CD4-positive, alpha-beta T cell treated with Interleukin-15 for 1 hour (primary cell): ENCODE measurements around the gene RANBP17.

ENCODE experiments used
- DNase-seq: peaks from one replicate; pipeline ENCODE4 v3.0.0-alpha.2; 2020

RANBP17 gene

DNA sequence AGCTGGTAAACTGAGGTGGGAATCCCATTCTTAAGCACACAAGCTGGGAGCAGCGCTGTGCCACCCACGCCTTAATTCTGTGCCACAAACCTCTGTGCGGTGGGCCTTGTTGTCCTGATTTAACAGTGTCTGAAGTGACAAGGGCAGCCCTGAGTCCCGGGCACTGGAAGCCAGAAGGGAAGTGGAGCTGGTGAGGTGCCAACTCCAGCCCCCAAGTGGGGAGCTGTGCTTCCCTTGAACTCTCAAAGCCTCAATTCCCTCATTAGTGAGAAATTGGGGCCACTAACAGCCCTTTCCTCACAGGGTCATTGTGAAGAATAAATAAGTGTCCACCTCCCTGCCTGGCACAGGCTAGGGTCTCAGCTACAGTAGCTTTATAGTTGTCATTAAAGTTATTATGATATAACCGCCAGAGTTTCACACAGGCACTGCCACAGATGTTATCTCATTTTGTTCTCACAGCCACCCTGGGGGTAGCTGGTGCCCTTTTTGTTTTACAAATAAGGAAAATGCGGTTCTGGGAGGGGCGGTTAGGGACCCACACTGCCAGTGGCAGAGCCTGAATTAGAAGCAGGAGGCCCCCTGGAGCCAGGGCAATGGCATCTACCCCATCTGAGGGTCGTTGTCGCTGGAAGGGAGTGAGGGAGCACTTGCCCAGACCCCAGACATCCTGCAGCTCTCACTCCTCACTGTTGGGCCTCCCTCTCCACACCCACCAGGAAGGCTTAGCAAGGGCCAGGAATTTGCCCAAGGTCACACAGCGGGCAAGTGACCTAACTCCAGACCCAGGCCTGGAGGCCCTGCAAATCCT lies 445.2 kb downstream of the RANBP17 start:
- no peak for DNase-seq

DNA sequence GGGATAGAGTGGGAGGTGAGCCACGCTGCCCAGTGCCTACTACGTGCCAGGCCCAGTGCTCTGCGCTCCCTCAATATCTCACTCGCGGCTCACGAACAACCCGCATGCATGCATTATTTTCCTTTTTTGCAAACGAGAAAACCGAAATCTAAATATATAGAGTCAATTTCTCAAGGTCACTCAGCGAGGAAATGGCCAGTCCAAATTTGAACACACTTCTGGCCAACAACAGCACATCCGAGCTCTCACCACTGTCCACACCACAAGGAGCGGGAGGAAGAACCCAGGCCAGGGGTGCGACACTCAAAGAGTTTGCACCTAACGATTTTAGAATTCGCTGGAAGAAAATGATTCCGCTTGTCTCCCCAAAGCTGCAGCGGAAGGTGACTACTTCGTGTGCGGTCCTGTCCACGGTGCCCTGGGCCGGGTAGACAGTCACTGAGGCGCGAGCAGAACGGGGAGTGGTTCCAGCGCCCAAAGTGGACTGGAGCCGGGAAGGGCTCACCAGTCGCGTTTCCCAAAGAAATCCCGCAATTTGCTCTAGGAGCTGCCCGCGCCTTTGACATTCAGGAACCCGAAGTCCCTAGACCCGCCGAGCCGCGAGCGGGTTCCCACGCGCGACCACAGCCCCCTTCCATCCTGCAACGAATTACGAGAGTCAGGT lies 446.1 kb downstream of the RANBP17 start:
- DNase-seq: no peak

DNA sequence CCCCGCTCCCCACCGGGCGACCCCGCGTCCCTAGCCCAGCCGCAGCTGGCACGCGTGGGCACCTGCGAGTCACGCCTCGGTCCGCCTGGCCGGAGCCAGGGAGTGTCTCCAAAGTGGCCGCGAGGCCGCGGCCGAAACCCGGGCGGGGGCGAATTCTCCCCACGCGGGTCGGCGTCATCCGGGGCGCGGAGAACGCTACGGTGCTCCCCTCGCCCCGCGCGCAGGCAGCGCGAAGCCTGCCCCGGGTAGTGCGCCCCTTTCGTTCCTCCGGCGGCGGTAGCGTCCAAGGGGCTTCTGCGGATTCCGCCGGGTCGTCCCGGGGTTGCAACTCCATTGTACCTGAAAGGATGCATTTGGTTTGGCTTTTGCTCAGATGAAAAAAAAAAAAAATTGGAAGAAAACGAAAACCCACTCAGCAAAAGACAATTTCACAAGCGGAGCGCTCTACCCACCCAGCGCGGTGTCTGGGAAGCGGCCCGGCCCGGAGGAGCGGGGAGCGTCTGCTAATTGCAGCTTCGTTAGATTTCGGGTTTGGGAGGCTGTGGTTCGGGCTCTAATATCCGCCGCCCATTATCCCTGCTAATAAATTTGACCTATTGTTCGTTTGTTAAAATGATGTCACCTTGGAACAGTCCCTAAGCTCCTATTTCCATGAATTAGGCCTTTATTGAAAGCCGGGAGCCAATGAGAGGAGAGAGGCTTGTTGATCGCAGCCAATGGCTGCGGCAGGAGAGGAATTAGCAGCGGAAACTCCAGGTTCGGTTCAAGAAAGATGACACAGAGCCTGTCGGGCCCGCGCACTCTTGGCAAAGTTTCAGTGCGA lies 446.8 kb downstream of the RANBP17 start, which contains the start of gene TLX3:
TLX3 (plus strand) TSS at position 796 of the 823 bp plus-strand sequence. CDS start 118 bp downstream, outside the sequence.
- DNase-seq: no peak

DNA sequence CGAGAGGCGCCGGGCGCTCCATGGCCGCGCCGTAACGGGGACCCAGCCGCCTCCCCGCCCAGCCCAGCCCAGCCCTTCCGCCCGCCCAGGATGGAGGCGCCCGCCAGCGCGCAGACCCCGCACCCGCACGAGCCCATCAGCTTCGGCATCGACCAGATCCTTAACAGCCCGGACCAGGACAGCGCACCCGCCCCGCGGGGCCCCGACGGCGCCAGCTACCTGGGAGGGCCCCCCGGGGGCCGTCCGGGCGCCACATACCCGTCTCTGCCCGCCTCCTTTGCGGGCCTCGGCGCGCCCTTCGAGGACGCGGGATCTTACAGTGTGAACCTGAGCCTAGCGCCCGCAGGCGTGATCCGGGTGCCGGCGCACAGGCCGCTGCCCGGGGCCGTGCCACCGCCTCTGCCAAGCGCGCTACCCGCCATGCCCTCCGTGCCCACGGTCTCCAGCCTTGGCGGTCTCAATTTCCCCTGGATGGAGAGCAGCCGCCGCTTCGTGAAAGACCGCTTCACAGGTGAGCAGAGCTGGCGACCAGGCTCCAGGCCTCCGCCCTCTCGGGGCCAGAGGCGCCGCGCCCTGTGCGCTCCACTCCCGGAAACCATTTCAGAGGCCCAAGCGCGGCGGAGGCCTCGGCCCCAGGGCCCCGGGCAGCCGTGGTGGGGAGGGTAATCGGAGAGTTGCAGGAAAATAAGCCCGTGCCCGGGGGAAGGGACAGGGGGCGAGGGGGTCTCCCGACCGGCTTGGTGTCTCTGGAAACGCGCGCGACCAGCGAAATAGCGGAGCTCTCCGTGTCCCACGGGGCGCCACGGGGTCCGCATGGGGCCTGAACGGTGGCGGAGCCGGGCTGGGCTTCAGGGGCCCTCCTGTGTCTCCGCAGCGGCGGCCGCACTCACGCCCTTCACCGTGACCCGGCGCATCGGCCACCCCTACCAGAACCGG lies 447.7 kb downstream of the RANBP17 start:
- no peak for DNase-seq

DNA sequence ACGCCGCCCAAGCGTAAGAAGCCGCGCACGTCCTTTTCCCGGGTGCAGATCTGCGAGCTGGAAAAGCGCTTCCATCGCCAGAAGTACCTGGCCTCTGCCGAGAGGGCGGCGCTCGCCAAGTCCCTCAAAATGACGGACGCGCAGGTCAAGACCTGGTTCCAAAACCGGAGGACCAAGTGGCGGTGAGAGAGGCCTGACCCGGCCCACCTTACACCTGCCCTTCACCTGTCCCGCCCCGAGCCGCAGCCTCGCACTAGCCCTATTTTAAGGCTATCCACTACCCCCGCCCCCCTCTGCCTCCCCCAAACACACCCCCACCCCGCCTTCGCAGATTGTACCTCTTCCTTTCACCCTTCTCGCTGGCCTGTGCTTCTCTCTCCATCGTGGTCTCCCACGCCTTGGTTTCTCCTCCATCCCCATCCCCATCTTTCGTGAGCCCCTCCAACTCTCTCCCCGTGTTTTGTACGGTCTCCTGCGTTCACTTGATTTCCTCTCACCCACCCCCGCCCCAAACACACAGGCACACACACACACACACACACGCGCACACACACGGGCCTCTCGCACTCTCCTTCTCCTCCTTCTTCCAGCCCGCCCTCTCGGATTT lies 448.5 kb downstream of the RANBP17 start:
- DNase-seq: no peak

DNA sequence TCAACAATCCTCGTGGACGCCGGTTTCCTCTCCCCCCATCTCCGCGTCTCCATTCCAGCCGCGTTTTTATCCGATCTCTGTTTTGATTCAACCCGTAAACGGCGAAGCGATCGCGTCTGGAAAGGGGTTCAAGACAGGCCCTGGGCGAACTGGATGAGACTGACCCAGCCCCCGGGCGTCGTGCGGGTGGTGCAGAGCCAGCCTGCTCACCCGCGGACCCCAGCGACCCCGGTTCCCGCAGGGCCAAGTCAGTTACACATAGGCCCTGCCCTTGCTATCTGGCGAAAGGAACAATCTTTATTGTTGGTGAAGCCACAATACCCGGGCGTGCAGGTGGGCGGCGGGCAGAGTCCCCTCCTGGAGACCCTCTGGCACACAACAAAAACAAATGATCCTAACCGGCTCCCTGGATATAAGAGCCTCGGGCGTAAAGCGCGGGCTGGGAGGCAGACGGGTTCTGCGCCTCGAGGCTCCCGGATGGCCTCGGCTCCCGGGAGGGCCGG lies 449.1 kb downstream of the RANBP17 start:
- DNase-seq: no peak

DNA sequence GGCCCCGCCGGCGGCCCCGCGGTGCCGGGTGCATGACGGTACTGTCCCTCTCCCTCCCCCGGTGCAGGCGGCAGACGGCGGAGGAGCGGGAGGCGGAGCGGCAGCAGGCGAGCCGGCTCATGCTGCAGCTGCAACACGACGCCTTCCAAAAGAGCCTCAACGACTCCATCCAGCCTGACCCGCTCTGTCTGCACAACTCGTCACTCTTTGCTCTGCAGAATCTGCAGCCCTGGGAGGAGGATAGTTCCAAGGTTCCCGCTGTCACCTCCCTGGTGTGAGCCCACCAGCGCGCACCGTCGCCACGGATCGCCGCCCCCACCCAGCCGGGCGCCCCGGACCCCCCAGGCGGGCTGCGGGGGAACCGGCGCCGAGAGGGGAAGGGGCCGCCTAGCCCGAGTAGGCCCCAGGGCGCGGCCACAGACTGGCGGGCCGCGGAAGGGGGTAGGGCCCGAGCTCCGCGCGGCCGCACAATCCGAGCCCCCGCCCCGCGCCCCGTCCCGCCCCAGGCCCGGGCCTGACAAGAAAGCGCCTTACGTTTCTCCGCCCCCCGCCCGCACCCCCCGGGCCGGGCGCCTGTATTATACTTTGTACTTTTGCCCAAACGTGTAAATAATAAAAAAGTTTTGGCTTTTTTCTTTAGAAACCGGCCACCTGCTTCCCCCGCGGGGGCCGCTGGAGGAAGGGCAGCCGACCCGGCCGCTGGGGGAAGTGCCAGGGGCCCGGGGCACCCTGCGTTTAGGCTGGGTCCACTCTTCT lies 449.7 kb downstream of the RANBP17 start:
- no peak for DNase-seq

DNA sequence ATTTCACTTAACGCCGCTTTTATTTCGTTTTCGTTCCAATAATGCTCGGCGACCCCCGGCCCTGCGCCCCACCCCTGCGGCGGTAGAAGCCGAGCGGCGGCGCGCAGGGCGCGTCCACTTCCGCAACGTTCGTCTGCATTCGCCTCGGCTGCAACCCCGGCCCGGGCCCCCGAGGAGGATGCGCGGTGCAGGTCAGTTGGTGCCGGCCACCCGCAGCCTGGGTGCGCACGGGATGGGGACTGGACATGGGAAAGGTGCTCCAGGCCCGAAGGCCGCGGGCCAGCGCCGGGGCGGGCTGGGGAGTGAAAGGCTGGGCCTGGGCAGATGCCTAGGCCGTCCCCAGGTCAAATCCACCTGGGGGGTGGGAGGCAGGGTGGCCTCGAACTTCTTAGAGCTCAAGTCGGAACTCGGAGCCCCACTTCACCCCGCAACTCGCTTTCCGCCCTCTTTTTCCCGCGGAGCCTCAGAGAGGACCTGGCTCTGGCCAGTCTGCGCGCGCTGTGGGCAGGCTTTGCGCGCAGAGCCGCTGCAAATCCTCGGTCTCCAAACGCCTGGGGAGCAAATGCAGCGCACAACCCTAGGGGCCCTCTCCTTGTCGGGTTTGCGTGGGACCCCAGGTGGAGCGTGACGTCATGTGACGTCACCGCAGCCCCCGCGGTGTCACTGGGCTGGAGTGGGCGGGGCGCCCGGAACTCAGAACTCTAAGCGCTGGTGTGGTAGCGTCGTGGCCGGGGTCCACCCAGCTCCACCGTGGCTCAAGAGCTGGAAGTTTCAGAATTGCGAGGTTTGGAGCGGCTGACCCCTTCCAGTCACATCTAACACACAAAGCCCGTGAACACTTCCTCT lies 450.5 kb downstream of the RANBP17 start:
- no peak for DNase-seq

DNA sequence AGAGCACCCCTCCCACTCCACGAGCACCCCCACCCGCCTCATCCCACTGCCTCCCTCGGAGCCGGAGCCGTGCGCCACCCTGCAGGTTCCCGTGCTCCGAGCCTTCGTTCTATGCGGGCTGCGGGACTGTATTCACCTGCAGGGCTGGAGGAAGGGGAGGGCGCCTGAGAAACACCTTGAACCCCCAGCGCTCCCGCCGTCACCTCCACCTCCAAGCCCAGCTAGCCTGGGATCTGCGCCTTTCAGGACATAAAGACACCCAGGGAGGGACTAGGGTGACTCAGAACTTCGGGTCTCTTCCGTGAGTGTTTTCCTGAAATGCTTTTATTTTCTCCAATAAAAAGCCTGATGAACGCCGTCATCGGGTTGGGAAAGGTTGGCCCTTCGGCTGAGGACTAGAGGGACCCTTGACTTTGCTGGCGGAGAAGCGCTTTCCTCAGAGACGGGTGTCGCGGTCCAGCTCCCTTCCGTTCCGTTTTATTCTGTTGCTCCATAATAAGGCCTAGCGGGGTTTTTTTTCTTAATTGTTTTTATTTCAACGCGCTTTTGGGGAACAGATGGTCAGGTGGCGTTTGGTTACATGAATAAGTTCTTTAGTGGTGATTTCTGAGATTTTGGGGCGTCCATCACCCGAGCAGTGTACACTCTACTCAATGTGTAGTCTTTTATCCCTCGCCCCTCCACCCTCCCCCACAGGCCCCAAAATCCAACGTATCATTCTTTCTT lies 451.8 kb downstream of the RANBP17 start:
- DNase-seq: no peak

DNA sequence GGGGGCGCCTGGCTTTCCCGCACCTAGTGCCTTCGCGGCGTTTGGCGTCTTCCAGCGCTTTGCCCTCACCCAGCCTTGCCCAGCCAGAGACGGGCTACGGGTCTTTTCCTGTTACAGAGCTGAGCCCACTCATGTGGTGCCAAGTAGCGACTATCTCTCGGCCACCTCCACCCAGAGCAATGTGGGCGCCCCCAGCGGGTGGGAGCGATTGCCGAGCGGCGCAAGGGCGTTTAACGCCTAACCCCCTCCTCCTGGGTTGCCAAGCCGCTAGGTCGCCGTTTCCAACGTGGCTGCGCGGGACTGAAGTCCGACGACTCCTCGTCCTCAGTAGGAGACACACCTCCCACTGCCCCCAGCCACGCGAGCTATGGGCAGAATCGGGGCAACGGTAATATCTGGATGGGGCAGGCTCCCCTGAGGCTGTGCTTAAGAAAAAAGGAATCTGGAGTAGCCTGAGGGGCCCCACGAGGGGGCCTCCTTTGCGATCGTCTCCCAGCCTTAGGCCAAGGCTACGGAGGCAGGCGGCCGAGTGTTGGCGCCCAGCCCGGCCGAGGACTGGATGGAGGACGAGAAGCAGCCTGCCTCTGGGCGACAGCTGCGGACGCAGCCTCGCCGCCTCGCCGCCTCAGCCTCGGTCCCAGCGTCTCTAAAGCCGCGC lies 453.0 kb downstream of the RANBP17 start:
- DNase-seq: no peak

DNA sequence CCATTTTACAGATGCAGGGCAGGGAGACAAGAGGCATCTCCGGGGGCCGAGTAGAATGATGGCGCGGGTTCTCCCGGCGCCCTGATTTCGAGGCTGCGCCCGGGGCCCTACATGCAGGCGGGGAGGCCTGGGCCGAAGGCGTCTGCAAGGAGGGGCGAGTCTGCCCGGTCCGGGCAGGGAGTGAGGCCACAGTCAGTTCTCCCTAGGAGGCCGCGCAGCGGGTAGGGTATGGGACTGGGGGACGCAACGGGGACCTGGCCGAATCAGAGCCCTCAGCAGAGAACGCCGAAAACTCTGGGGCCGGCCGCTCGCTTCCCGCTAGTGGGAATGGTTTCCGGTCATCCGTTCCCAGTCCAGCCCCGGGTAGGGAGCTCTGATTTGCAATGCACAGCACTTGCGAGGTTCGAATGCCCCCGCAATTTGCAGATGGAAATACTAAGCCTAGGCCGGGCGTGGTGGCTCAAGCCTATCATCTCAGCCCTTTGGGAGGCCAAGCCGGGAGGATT lies 453.6 kb downstream of the RANBP17 start:
- no peak for DNase-seq

DNA sequence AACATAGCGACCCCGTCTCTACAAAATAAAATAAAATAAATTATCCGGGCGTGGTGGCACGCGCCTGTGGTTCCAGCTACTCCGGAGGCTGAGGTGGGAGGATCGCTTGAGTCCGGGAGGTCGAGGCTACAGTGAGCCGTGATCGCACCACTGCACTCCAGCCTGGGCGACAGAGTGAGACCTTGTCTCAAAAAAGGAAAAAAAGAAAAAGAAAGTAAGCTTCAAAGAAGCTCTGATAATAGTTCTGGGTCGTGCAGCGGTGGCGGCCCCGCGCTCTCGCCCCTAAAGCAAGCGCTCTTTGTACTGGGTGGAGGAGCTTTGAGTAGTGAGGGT lies 454.1 kb downstream of the RANBP17 start:
- DNase-seq: no peak

DNA sequence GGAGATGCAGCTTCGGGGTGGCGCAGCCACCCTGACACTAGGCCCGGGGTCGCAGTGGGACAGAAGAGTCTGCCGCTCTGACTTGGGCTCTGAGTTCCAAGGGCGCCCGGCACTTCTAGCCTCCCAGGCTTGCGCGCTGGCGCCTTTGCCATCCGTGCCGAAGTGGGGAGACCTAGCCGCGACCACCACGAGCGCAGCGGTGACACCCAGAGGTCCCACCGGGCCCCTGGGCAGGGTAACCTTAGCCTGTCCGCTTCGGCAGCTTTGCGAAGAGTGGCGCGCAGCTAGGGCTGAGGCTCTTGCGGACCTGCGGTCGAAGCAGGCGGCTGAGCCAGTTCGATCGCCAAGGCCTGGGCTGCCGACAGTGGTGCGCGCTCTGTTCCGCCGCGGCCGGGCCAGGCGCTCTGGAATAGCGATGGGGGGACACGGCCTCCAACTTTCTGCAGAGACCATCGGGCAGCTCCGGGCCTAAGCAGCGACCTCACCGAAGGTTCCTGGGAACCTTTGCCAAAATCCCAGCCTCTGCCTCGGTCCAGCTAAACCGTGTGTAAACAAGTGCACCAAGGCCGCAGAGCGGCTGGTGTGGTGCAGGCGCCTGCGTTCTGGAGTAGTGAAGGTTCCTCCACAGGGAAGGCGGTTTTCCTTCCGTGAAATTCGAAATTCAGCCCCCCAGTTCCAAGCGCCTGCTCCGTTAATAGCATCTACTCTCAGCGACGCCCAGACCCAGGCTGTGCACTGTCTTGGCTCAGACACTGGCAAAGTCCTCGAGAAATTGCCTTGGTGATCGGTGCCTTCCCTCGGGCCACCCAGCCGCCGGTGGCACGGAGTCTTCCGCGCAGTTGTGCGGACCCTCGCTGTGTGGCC lies 454.7 kb downstream of the RANBP17 start:
- no peak for DNase-seq

DNA sequence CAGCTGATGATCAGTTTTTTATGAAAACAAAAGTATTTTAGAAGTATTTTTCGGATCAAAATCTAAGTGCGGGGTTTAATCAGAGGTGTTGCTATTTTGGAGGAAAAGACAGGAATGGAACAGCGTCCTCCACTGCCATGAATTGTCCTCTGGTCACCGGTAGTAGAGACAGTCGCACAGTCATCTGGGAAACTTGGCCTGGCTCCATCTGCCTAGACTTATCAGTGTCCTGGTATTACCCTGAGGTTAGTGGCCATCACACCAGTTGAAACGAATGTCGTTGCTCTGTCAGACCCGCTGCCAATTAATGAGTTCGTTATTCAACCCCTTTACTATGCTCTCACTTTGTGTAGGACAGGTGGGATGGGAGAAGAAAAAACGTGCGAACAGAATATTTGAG lies 455.4 kb downstream of the RANBP17 start:
- no peak for DNase-seq

DNA sequence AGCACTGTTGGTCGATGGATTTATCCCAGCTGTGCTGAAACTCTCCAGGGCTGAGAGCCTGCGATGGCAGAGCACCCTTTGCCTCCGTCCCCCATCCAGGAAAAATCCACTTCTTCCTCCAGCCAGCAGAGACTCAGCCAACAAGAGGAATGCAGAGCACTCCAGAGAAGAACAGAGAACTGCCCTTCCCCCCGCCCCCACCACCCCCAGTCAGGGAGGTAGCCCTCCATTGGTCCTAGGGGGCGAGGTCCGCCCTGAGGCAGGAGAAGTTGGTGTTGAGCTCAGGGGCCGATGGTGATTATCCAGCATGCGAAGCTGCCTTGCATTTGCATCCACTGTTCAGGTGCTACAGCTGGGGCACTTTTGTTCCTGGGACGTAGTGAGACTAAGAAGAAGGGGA lies 456.2 kb downstream of the RANBP17 start:
- DNase-seq: no peak

DNA sequence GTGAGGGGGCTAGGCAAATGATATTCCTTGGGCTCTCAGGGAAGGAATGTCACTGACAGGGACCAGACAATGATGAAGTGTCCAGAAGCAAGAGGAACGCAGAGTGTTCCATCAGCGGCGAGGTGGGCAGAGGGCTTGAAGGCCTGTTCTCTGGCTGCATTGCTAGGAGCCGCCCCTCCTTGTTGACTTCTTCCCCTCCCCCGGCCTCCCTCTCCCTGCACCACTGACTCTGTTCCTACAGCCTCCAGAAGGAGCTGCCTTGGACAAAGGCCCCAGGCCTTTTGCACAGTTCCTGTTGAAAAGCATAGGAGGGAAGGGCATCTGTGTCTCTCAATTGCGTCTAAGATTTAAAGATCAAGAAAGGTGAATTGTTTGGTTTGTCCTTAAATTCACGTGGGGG lies 459.6 kb downstream of the RANBP17 start:
- DNase-seq: no peak

DNA sequence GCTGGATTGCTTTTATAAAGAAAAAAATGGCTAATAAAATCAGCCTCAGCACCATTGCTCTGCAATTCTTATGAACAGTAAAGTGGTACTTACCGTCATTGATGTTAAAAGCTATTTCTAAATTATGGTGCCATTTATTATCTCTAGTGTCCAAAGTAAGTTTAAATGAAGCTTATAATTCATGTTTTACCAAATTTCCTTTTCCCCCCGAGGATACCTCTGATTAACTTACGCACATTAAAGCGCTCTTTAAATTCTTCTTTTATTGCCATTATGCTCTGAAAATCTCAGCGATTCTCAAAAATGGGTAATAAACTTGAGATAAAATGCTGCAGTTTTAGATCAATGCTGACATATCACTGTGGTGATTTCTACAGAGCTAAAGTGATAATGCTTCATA lies 460.7 kb downstream of the RANBP17 start:
- DNase-seq: no peak

DNA sequence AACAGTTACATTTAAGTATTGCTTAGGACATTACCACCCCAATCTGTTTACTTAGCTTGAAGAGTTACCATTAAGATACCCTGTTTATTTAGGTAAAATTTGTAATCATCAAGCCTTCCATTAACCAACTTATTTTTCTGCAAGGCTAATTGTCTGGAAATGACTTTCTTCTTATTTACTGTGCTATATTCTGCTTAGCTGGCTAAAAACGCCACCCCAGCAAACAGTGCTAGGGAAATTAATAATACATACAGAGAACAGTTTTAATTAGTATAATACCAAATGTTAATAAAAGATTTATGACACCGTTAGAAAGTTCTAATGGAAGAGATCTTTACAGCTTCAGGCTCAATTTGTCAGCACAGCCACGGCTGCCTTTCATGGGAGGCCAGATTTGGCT lies 461.2 kb downstream of the RANBP17 start:
- DNase-seq: no peak
